ENCODE measurements around the gene PGBD2. TPM values are rescaled to one million over a fixed set of nuclear protein-coding genes. Genes with fewer than 3 reads are reported as not detected.

PGBD2 gene
- total and polyA plus RNA-seq, 2 of the 13 experiments (the other 11 are each of a cell fraction or from before 2014, with no cell fraction given): 6.0 to 7.4 TPM

- TF ChIP-seq ZNF512B (CRISPR knock-in tag; IDR thresholded peaks at IDR 0.05; ENCODE audit: borderline replicate concordance) (no peak), ASH2L (IDR thresholded peaks at IDR 0.05; ENCODE audit: insufficient read length, low read depth, low read length) (peak; percentile 90), ZNF280B (CRISPR knock-in tag; IDR thresholded peaks at IDR 0.05; ENCODE audit: borderline replicate concordance) (0 out of 2 replicates have a peak, but pooled peaks have one; percentile 58), DBP (CRISPR knock-in tag; IDR thresholded peaks at IDR 0.05; ENCODE audit: not compliant biosample characterization) (no peak), NR2F2 (IDR thresholded peaks at IDR 0.05; ENCODE audit: borderline replicate concordance, low read depth) (peak; percentile 58; the same call in 1 of the 2 replicates), YEATS4 (CRISPR knock-in tag; IDR thresholded peaks at IDR 0.05; ENCODE audit: borderline replicate concordance) (peak; percentile 13; the same call in 1 of the 2 replicates), ZFP90 (CRISPR knock-in tag; IDR thresholded peaks at IDR 0.05; ENCODE audit: borderline replicate concordance) (0 out of 2 replicates have a peak, but pooled peaks have one; percentile 24), TCF7 (IDR thresholded peaks at IDR 0.05; ENCODE audit: low read depth) (no peak), PLSCR1 (CRISPR knock-in tag; IDR thresholded peaks at IDR 0.05; ENCODE audit: borderline replicate concordance) (no peak), ZNF574 (CRISPR knock-in tag; IDR thresholded peaks at IDR 0.05) (peak; percentile 75), HMGXB3 (CRISPR knock-in tag; IDR thresholded peaks at IDR 0.05; ENCODE audit: borderline replicate concordance) (peak; percentile 67), RBAK (CRISPR knock-in tag; IDR thresholded peaks at IDR 0.05) (no peak)
Measured at GRCh38 chr1:248873409-248873992, 32.5 kb upstream of the PGBD2 start (continued).

Measured in HepG2 (cell line).